Activated CD8-positive, alpha-beta T cell treated with anti-CD3 and anti-CD28 coated beads for 36 hours (primary cell): ENCODE results near the gene UBAC2. TPM values are rescaled to one million over a fixed set of nuclear protein-coding genes. Genes with fewer than 3 reads are reported as not detected.
"Not testable (repeated sequence)": the region's sequence is repeated elsewhere in the genome, so short reads cannot be mapped to it uniquely, and the experiment has no call there.

Experiments used
- ATAC-seq: fragments of 200-7000 bp; cut with Tn5 transposase; one replicate; pipeline ENCODE4 v1.10.0; 2021; ENCODE audit warnings: mild to moderate bottlenecking, moderate library complexity
- CTCF ChIA-PET: fragments of 350-600 bp; sonication (Branson Sonifier 250); formaldehyde crosslinking; loops from one replicate; lab custom pipeline; 2021; ENCODE audit warnings: antibody characterized with exemption; lab: Charles Lee
- POLR2A ChIA-PET: fragments of 350-600 bp; sonication (Branson Sonifier 250); formaldehyde crosslinking; loops from one replicate; lab custom pipeline; 2021; ENCODE audit warnings: antibody characterized with exemption; lab: Charles Lee
- DNase-seq: peaks from one replicate; pipeline ENCODE4 v3.0.0-alpha.2; 2020
- H3K27ac Mint-ChIP-seq: one replicate; pipeline ENCODE4 v1.8.0; 2021; ENCODE audit warnings: mild to moderate bottlenecking, mixed read lengths
- H3K27me3 Mint-ChIP-seq: one replicate; pipeline ENCODE4 v1.8.0; 2021; ENCODE audit warnings: mixed read lengths
- H3K36me3 Mint-ChIP-seq: one replicate; pipeline ENCODE4 v1.8.0; 2021; ENCODE audit warnings: low read depth, mixed read lengths
- H3K4me1 Mint-ChIP-seq: one replicate; pipeline ENCODE4 v1.8.0; 2021; ENCODE audit warnings: low read depth, mixed read lengths
- H3K4me3 Mint-ChIP-seq: one replicate; pipeline ENCODE4 v1.8.0; 2021; ENCODE audit warnings: mild to moderate bottlenecking, moderate library complexity, mixed read lengths
- H3K9me3 Mint-ChIP-seq: one replicate; pipeline ENCODE4 v1.8.0; 2021; ENCODE audit warnings: mixed read lengths
- intact Hi-C: fragments of 100-400 bp; cut with micrococcal nuclease; formaldehyde crosslinking; loops from one replicate; pipeline ENCODE4 v1.10.0; 2022
- total RNA-seq, 2 experiments: library from RNA; stranded (reverse); gene quantifications; one replicate each; pipeline ENCODE4 v1.2.3, GENCODE V29; 2021
- TF ChIP-seq, protein P1 (sequence below): fragments of 200-600 bp; IDR thresholded peaks from one replicate; pipeline ENCODE4 v1.8.0; 2022; ENCODE audit warnings: antibody characterized with exemption, mild to moderate bottlenecking

The UBAC2 gene
- total RNA-seq, 2 experiments from 2014 or later, result 63.7 to 68.4 TPM

DNA sequence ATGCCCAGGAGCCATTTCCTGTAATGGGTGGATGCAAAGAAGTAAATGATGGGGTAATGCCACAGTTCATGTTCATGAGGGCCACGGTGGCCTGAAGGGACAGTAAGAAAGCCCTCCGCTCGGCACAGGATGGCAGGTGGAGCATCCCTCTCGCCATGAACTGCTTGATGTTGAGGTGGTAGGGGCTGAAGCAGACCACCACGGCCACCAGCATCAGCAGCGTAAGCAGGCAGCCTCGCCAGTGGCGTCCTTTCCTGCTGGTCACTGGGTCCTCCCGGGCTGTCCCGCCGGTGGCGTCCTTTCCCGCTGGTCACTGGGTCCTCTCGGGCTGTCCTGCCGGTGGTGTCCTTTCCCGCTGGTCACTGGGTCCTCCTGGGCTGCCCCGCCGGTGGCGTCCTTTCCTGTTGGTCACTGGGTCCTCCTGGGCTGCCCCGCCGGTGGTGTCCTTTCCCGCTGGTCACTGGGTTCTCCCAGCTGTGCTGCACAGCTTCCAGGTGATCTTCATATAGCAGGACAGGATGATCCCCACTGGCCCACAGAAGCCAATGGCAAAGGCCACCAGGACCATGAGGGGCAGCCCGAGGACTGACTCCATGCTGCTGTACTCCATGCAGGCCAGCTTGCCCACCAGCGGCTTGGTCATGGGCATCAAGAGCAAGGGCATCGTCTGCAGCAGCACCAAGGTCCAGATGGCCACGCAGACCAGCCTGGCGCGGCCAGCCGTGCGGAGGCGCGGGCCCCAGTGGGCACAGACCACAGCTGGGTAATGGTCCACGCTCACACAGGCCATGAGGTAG, 207.4 kb downstream of the UBAC2 start:
- TF ChIP-seq, protein P1, sequence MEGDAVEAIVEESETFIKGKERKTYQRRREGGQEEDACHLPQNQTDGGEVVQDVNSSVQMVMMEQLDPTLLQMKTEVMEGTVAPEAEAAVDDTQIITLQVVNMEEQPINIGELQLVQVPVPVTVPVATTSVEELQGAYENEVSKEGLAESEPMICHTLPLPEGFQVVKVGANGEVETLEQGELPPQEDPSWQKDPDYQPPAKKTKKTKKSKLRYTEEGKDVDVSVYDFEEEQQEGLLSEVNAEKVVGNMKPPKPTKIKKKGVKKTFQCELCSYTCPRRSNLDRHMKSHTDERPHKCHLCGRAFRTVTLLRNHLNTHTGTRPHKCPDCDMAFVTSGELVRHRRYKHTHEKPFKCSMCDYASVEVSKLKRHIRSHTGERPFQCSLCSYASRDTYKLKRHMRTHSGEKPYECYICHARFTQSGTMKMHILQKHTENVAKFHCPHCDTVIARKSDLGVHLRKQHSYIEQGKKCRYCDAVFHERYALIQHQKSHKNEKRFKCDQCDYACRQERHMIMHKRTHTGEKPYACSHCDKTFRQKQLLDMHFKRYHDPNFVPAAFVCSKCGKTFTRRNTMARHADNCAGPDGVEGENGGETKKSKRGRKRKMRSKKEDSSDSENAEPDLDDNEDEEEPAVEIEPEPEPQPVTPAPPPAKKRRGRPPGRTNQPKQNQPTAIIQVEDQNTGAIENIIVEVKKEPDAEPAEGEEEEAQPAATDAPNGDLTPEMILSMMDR, result no peak

GRCh38 chr13:99408703-99409000, 208.0 kb downstream of the UBAC2 start:
- Mint-ChIP-seq H3K36me3 (peaks cover 39% of the 10 kb centered on the region), H3K27ac (no peak overlapping the region), H3K4me1 (peaks cover 49% of the 10 kb centered on the region), H3K9me3 (peaks cover 11% of the 10 kb centered on the region), H3K4me3 (no peak overlapping the region), H3K27me3 (no peaks in the 10 kb centered on the region)
- TF ChIP-seq, protein P1, result no peak
- intact Hi-C loops, result no loop called here
- ATAC-seq, result no peak
- ChIA-PET CTCF (interaction anchor here (1.9 to 10.4 kb wide), 3 partner anchors 11 to 27 kb away, joined by 5 to 73 read pairs (median 63); no protein-coding TSS in a partner anchor), POLR2A (interaction anchor here (1.2 to 1.9 kb wide), 2 partner anchors 25 to 26 kb away, joined by 3 to 6 read pairs; no protein-coding TSS in a partner anchor)
- DNase-seq, result no peak

More for the DNA sequence above, 207.4 kb downstream of the UBAC2 start:
- Mint-ChIP-seq H3K27ac (no peak overlapping the region), H3K27me3 (no peaks in the 10 kb centered on the region), H3K36me3 (peaks cover 40% of the 10 kb centered on the region), H3K4me1 (peaks cover 53% of the 10 kb centered on the region), H3K9me3 (peaks cover 11% of the 10 kb centered on the region), H3K4me3 (no peak overlapping the region)
- CTCF ChIA-PET, result interaction anchor here (1.9 to 10.4 kb wide), 3 partner anchors 11 to 28 kb away, joined by 5 to 73 read pairs (median 63); no protein-coding TSS in a partner anchor
- POLR2A ChIA-PET, result interaction anchor here (1.2 to 1.9 kb wide), 2 partner anchors 25 to 27 kb away, joined by 3 to 6 read pairs; no protein-coding TSS in a partner anchor
- intact Hi-C loops, result no loop called here
- ATAC-seq (no peak), DNase-seq (no peak)

DNA sequence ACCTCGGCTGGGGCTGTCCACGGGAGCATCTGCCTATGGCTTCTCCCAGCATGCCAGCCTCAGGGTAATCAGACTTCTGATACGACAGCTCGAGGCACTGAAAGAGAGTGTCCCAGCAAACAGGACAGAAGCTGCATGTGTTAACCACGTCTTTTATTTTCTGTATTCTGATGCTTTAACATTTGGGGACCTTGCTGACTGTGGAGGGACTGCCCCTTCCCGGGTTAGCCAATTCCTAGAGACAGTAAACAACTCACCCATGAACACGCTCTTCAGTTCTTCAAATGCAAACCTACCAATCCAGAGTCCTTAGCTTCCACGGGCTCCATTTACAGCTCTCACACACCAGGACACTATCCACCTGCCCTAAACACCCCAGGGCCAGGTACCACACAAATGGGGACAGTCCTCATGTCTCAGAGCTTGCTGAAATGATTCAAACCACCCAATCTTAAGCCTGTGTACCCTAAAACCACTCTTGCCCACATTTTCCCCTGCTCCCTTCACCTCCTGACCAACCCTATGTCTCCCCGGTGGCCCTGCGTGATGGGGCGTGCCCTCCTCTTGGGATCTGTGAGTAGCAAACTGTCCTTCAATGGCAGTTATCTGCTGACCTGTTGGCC, 208.9 kb downstream of the UBAC2 start:
- peaks cover 42% of the 10 kb centered on the region for H3K4me1 Mint-ChIP-seq
- H3K4me3 Mint-ChIP-seq, intact Hi-C loops, H3K27me3 Mint-ChIP-seq, DNase-seq: not testable (repeated sequence)
- CTCF ChIA-PET, result interaction anchor here (7.8 to 10.4 kb wide), 2 partner anchors 21 to 26 kb away, joined by 63 to 73 read pairs; no protein-coding TSS in a partner anchor
- H3K27ac Mint-ChIP-seq, result peak overlapping the region; percentile 13
- peaks cover 32% of the 10 kb centered on the region for H3K36me3 Mint-ChIP-seq
- ATAC-seq, result peak; percentile 9
- POLR2A ChIA-PET, result interaction anchor here (1.1 to 1.9 kb wide), 3 partner anchors 22 to 25 kb away, joined by 3 to 6 read pairs (median 4); no protein-coding TSS in a partner anchor
- peaks cover 11% of the 10 kb centered on the region for H3K9me3 Mint-ChIP-seq

GRCh38 chr13:99410646-99411475, 210.2 kb downstream of the UBAC2 start:
- intact Hi-C loops, result not testable (repeated sequence)
- DNase-seq, result peak; percentile 58
- POLR2A ChIA-PET, result interaction anchor here (1.1 kb wide), 1 partner anchor 23 kb away, joined by 4 read pairs; no protein-coding TSS in a partner anchor

DNA sequence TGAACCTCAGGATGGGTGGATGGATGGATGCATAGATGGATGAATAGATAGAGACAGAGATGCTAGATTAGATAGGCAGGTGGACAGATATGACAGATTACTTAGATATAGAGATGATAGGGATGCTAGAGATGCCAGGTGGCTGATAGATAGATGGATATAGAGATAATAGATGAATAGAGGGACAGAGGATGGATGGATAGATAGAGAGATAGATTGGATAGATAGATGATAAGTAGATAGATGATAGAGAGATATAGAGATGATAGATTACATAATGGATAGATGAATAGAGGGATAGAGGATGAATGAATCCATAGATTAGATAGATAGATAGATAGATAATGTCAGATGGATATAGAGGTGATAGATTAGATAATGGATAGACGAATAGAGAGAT, 212.2 kb downstream of the UBAC2 start:
- H3K4me3 Mint-ChIP-seq, result no peak overlapping the region
- no peak overlapping the region for H3K27ac Mint-ChIP-seq
- peaks cover 51% of the 10 kb centered on the region for H3K4me1 Mint-ChIP-seq
- ATAC-seq (no peak), DNase-seq (no peak)
- POLR2A ChIA-PET, result interaction anchor here (0.9 to 2.4 kb wide), 6 partner anchors 8 to 45 kb away, joined by 3 to 8 read pairs (median 4); no protein-coding TSS in a partner anchor
- H3K9me3 Mint-ChIP-seq, result peaks cover 9% of the 10 kb centered on the region
- TF ChIP-seq, protein P1, result no peak
- CTCF ChIA-PET, result interaction anchor here (1.2 to 10.4 kb wide), 5 partner anchors 8 to 144 kb away, joined by 3 to 73 read pairs (median 3); no protein-coding TSS in a partner anchor
- no peaks in the 10 kb centered on the region for H3K27me3 Mint-ChIP-seq
- intact Hi-C loops, result no loop called here
- H3K36me3 Mint-ChIP-seq, result peaks cover 14% of the 10 kb centered on the region

More at GRCh38 chr13:99410646-99411475, 210.2 kb downstream of the UBAC2 start:
- H3K27me3 Mint-ChIP-seq, H3K4me3 Mint-ChIP-seq, ATAC-seq: not testable (repeated sequence)
- peaks cover 26% of the 10 kb centered on the region for H3K36me3 Mint-ChIP-seq
- H3K27ac Mint-ChIP-seq, result peak overlapping the region; percentile 19
- CTCF ChIA-PET, result interaction anchor here (1.3 to 10.4 kb wide), 3 partner anchors 11 to 25 kb away, joined by 5 to 73 read pairs (median 63); no protein-coding TSS in a partner anchor
- H3K9me3 Mint-ChIP-seq, result peaks cover 10% of the 10 kb centered on the region
- peaks cover 43% of the 10 kb centered on the region for H3K4me1 Mint-ChIP-seq
